ENCODE measurements around the gene MAGI1.

DNA sequence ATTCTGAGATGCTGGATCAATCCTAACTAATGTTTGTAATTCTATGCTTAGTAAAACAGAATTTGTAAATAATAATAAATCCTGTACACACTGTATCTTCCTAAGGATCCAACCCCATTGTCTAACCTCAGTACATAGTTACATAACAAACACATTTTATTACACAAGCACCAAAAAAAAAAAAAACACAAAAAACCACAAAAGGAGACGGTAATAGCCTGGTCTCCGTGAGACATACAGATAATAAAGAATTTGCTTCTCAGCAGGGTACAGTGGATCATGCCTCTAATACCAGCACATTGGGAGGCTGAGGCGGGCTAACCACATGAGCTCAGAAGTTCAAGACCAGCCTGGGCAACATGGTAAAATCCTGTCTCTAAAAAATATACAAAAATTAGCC, 558.7 kb downstream of the MAGI1 start:
- TF ChIP-seq, protein P1, sequence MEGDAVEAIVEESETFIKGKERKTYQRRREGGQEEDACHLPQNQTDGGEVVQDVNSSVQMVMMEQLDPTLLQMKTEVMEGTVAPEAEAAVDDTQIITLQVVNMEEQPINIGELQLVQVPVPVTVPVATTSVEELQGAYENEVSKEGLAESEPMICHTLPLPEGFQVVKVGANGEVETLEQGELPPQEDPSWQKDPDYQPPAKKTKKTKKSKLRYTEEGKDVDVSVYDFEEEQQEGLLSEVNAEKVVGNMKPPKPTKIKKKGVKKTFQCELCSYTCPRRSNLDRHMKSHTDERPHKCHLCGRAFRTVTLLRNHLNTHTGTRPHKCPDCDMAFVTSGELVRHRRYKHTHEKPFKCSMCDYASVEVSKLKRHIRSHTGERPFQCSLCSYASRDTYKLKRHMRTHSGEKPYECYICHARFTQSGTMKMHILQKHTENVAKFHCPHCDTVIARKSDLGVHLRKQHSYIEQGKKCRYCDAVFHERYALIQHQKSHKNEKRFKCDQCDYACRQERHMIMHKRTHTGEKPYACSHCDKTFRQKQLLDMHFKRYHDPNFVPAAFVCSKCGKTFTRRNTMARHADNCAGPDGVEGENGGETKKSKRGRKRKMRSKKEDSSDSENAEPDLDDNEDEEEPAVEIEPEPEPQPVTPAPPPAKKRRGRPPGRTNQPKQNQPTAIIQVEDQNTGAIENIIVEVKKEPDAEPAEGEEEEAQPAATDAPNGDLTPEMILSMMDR (IDR thresholded peaks at IDR 0.05) = no peak
- no peak for TF ChIP-seq POLR2A (IDR thresholded peaks at IDR 0.05)
